ENCODE data around the gene PRDX5.

The PRDX5 gene

GRCh38 chr11:64347193-64347867 lies 29.4 kb downstream of the PRDX5 start:
- DNase-seq (ENCODE audit: low read depth in 2 of 2), result no peak

DNA sequence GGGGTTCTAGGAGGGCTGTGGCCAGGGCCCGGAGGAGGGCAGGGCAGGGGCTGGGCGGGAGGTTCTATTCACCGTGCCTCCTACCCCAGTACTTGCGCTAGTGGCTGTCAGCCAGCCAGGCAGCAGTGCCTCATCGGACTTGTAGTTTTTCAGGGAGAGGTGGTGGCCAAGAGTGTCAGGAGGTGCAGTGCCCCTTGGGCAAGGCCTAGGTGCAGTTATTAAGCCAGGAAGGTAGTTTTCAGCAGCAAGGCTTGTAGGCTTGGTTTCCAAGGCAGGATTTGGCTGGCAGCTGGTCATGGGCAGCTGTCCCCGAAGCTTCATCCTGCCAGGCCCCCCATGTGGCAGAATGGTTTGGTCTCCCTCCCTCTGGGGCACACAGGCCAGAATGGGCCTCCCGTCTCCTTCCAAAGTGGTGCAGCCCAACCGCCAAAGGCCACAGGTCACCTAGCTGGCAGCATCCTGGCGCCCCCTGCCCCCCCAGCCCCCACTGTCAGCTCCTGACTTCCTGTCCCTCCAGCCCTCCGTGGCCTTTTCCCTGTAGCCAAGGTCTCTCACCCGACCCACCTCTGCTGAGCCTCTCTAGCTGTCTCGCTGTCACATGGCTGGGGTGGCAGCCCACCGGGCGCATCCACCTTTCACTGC lies 30.6 kb downstream of the PRDX5 start:
- no peak for DNase-seq (ENCODE audit: low read depth in 2 of 2)

- DNase-seq (ENCODE audit: low read depth in 2 of 2), result no peak
Measured at GRCh38 chr11:64349025-64349387, 31.1 kb downstream of the PRDX5 start.

DNA sequence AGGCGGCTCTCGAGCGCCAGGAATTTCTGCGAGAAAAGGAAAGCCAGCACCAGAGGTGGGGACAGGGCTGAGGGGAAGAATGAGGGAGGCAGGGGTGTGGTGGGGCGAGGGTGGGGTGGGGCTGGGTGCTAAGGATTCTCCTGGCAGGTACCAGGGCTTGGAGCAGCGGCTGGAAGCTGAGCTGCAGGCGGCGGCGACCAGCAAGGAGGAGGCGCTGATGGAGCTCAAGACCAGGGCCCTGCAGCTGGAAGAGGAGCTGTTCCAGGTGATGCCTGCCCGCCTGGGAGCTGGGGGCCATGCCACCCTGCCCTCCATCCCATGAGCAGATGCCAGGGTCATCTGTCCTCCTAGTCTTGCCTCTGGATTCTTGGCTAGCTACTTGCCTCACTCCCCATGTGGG lies 31.5 kb downstream of the PRDX5 start:
- DNase-seq (ENCODE audit: low read depth in 2 of 2), result no peak

DNA sequence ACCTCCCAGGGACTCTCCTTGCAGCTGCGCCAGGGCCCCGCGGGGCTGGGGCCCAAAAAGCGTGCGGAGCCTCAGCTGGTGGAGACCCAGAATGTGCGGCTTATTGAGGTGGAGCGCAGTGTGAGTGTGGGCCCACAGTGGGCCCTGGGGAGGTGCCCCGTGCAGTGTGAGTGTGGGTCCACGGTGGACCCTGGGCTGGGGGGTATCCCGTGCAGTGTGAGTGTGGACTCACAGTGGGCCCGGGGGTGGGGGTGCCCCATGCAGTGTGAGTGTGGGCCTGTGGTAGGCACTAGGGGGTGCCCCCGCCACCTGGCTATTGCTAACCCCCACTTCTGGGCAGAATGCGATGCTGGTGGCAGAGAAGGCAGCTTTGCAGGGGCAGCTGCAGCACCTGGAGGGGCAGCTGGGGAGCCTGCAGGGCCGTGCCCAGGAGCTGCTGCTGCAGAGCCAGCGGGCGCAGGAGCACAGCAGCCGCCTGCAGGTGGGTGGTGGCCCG lies 33.3 kb downstream of the PRDX5 start:
- DNase-seq (ENCODE audit: low read depth in 2 of 2), result no peak

DNA sequence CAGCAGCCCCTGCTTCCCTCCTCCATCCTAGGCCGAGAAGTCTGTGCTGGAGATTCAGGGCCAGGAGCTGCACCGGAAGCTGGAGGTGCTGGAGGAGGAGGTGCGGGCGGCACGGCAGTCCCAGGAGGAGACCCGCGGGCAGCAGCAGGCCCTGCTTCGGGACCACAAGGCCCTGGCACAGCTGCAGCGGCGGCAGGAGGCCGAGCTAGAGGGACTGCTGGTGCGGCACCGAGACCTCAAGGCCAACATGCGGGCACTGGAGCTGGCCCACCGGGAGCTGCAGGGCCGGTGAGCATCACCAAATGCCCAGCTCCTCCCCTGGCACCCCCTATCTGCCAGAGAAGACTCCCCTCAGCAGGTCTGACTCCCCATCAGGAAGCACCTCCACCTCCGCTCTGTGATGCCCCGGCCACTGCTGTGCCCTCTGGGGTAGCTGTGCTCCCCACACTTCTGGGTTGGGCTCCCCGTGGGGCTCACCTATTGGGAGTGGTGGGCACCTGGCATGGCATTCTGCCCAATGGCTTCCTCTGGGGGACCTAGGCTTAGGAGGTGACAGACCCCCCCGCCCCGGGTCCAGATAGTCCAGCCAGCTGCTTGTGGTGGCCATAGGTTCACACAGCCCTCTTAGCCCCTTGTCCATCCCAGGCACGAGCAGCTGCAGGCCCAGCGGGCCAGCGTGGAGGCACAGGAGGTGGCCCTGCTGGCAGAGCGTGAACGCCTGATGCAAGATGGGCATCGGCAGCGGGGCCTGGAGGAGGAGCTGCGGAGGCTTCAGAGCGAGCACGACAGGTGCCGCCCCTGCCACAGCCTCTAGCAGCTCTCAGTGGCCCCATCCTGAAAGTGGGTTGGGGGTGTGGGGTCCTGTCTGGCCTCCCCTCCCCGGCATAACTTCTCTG lies 34.4 kb downstream of the PRDX5 start:
- no peak for DNase-seq (ENCODE audit: low read depth in 2 of 2)

DNA sequence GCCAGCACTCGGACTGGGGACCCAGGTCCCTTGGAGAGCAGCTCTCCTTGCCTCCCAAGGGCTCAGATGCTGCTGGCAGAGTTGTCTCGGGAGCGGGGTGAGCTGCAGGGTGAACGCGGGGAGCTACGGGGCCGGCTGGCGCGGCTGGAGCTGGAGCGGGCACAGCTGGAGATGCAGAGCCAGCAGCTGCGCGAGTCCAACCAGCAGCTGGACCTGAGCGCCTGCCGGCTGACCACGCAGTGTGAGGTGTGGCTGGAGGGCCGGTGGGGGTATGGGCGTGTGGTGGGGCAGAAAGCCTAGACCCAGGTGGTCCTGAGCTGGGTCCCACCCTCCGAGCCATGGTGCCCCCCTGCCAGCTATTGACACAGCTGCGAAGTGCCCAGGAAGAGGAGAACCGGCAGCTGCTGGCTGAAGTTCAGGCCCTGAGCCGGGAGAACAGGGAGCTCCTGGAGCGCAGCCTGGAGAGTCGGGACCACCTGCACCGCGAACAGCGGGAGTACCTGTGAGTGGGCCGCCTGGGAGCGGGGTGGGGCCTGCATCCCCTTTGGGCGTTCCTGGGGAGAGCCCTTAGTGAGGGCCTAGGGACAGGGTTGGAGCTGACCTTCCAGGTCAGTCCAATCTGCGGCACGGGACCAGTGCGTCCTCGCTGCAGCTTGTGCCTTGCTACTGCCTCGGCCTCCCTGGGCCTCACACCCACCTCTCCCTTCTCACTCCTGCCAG lies 35.2 kb downstream of the PRDX5 start:
- DNase-seq (ENCODE audit: low read depth in 2 of 2), result no peak

DNA sequence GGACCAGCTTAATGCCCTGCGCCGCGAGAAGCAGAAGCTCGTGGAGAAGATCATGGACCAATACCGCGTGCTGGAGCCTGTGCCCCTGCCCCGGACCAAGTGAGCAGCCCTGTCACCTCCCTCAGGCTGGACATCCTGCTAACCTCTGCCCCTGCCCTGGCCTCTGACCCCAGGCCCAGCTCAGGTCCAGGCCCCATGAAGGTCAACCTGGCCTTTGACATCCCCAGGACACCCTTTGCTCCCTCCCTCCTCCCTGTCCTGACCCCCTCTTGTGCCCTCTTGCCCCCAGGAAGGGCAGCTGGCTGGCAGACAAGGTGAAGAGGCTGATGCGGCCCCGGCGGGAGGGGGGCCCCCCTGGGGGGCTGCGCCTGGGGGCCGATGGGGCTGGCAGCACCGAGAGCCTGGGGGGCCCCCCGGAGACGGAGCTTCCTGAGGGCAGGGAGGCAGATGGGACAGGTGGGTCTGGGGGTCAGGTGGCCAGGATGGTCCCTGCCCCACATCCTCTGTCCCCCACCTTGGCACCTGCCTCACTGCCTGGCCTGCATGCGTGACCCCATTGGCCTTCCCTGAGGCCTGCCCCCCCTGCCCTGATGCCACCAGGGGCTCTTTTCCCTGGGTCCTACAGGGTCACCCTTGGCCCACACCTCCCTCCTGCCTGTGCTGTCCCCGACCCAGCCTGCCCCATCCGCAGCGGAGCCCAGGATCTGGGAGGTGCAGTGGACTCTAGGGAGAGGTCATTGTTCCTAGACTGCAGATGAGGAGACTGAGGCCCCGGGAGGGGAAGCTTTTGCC lies 36.0 kb downstream of the PRDX5 start:
- DNase-seq (ENCODE audit: low read depth in 2 of 2), result no peak

DNA sequence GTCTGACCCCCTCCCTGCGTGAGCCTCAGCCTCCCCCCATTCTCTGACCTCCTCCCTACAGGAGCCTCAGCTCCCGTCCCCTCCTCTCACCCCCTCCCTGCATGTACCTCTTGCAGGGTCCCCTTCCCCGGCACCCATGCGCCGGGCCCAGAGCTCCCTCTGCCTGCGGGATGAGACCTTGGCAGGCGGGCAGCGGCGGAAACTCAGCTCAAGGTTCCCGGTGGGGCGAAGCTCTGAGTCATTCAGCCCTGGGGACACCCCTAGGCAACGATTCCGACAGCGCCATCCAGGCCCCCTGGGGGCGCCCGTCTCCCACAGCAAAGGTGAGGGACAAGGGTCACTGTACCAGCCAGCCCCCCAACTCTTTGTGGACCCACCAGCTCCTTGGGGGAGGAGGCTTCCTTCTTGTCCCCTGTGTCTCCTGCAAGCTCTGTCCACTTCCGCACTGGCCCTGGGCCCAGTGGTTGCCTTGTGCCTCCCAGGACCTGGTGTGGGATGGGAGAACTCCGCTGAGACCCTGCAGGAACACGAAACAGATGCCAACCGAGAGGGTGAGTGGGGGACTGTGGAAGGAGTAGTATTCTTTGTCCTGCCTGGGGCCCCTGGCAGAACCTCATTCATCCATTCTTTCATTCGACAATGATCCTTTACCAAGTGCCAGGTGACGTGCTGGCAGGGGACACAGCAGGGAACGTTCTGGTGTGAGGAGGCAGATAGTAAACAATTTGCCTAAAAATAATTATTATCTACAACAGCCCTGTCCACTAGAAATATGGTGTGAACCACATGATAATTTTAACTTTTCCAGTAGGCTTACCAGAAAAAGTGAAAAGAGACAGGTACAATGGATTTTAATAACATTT lies 37.4 kb downstream of the PRDX5 start:
- DNase-seq (ENCODE audit: low read depth in 2 of 2), result no peak

DNA sequence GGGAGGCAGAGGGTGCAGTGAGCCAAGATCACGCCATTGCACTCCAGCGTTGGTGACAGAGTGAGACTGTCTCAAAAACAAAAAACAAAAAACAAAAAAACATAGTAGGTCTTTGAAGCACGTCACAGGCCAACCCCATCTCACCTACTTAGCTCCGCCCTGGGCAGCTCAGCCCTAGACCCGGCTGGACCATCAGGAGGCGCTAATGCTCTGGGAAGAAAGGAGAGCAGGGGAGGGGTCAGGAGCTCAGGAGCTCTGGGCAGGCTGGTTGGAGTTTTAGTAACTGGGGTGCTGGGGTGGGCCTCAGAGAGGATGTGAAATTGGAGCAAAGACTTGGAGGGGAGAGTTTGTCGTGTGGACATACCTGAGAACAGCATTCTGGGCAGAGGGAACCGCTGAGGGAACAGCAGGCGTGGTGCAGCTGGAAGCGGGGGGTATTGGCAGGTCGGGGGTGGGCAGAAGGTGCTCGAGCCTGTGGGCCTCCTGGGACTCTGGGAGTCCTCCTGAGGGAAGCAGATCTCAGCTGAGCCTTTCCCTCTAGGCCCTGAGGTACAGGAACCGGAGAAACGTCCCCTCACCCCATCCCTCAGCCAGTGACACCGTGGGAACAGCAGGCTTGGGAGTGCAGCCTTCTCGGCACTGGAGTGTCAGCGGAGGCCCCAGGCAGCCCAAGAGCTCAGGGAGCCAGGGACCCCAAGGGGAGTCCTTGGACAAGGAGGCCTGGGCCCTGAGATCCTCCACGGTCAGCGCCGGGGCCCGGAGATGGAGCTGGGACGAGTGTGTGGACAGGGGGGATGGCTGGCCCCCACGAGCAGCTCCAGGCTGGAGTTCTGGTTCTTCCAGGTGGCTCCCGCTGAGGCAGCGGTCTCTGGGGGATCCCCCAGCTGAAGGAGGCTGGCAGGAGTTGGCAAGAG lies 38.8 kb downstream of the PRDX5 start:
- no peak for DNase-seq (ENCODE audit: low read depth in 2 of 2)

GRCh38 chr11:64357446-64357845 lies 39.5 kb downstream of the PRDX5 start:
- DNase-seq (ENCODE audit: low read depth in 2 of 2), result no peak

- DNase-seq (ENCODE audit: low read depth in 2 of 2), result peak in 1 of 2 donors; percentile 64
Measured at GRCh38 chr11:64357904-64358535, 40.1 kb downstream of the PRDX5 start.

DNA sequence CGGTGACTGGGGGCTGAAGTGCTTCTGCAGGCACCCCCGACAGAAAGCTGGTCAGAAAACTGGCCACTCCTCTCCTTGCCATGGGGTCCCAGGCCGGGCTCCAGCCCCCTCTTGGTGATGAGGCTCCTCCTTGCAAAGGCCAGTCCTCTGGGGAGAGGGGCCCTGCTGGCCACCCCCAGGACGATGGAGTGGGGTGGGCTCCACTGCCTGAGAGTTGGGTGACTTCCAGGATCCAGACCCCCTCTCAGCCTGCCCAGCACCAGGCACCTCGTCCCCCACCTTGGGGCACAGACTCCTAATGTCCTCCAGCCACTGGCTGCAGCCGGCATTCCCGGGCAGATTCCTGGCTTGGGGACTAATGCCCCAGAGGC lies 40.6 kb downstream of the PRDX5 start:
- no peak for DNase-seq (ENCODE audit: low read depth in 2 of 2)

DNA sequence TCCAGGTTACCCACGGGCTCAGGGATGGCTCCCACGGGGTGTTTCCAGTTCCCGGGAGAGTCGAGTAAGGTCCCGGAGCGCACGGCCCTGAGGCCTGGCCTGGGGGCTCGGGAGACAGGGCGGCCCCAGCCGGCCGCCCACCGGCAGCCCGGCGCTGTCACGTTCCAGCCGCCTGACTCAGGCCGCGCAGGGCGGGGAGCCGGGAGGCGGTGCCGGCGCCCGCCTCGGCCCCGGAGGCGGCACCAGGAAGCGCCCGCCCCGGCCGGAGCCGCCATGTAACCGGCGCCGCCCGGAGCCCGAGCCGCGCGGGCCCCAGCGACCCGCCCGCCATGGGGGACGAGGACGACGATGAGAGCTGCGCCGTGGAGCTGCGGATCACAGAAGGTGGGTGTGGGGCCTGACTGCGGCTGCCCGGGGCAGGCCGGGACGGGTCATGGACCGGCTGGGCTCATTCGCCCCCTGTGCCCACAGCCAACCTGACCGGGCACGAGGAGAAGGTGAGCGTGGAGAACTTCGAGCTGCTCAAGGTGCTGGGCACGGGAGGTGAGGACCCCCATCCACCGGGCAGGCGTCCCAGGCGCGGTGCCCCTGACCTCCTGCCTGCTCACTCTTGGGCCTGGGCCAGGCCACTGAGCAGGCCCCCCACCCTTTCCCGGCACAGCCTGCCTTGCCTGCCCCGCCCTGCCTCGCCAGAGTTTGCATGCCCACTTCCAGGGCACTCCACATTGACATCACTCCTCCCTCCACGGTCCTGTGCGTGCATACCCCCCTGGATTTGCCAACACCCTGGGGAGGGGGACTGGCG lies 41.2 kb downstream of the PRDX5 start, which contains the start of gene RPS6KA4:
TSS of gene RPS6KA4 (plus strand) at position 256 of the 805 bp plus-strand sequence. CDS start at position 330, 74 bp downstream.
- no peak for DNase-seq (ENCODE audit: low read depth in 2 of 2)

DNA sequence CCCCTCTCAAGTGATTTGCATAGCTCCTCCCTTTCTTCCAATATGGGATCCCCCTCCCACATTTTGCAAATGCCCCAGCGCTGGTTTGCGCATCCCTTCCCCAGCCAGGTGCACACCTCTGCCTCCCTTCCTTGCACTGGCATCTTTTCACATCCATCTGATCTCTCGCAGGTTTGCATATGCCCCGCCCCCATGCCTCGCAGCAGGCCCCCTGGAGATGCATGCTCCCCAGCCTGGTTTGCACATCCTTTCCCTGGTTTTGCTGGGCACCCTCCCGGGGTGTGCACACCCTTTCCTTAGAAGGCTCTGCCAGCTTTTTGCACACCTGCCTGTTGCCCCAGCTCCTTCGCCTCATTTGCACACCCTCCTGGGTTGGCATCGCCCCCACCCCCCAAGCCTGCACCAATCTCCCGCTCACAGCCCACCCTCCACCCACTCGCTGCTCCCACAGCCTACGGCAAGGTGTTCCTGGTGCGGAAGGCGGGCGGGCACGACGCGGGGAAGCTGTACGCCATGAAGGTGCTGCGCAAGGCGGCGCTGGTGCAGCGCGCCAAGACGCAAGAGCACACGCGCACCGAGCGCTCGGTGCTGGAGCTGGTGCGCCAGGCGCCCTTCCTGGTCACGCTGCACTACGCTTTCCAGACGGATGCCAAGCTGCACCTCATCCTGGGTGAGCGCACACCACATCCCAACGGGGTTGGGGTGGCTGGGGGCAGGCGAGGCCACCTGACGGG lies 42.0 kb downstream of the PRDX5 start:
- DNase-seq (ENCODE audit: low read depth in 2 of 2), result no peak

DNA sequence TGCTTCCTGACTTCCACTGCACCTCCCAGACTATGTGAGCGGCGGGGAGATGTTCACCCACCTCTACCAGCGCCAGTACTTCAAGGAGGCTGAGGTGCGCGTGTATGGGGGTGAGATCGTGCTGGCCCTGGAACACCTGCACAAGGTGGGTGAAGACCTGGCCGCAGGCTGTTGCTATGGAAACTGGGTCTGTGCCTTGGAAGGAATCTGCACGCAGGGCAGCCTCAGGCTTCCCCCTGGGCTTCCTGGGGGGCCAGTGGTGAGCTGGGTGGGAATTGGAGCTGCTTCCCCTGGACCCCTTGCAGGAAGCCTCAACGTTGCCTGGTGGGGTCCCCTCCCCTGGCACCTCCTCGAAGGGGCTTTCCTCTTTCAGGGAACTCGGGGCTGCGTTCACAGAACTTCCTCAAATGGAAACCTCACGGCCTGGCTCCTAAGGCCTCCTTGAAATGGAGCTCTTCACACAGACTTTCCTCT lies 42.6 kb downstream of the PRDX5 start:
- DNase-seq (ENCODE audit: low read depth in 2 of 2), result no peak

- DNase-seq (ENCODE audit: low read depth in 2 of 2), result no peak
Measured at GRCh38 chr11:64361659-64362058, 43.7 kb downstream of the PRDX5 start.
